Fibroblast of peridontal ligament (primary cell): ENCODE results near the gene SLC7A6.

Experiments
- DNase-seq: peaks from one replicate; pipeline ENCODE4 v3.0.0-alpha.2; 2010; ENCODE audit errors: extremely low read depth

Gene SLC7A6

DNA sequence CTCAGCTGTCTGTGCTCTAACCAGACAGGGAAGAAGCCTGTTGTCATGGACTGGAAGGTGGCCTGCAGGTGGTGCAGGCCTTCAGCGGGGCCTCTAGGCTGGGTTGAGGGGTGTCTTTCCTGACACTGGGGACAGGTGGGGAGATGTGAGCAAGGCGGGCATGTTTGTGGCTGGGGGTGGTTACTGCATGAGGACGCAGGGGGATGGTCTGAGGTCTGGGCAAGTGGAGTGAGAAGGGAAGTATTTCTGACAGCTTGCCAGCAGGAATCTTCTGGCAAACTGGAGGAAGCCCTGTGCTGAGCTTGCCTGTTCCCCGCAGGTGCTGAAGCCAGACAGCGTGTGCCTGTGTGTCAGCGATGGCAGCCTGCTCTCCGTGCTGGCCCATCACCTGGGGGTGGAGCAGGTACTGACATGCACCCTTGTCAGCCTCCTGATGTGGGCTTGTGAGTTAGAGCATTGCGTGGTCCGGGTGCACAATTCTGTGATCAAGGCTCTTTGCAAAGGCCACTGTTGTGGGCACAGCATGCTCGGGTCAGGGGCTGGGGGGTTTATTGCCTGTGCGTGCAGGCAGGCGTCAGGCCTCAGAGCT, 82.7 kb downstream of the SLC7A6 start:
- no peak for DNase-seq

DNA sequence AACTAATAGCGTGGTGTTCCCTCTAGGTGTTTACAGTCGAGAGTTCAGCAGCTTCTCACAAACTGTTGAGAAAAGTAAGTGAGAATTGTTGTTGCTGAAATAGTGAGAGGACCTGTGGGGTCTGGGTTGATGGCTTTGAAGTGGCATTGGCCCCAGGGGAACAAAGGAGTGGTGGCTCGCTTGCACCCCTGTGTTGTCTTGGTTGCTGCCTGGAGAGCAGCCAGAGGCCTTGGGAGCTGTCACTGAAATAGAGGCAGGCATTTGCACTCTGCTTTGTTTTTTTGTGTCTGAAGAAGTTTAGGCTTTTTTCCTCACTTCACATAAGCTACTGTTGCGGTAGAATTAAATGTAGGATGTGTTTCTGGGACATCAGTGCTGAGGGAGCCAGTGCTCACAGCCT, 83.3 kb downstream of the SLC7A6 start:
- no peak for DNase-seq

DNA sequence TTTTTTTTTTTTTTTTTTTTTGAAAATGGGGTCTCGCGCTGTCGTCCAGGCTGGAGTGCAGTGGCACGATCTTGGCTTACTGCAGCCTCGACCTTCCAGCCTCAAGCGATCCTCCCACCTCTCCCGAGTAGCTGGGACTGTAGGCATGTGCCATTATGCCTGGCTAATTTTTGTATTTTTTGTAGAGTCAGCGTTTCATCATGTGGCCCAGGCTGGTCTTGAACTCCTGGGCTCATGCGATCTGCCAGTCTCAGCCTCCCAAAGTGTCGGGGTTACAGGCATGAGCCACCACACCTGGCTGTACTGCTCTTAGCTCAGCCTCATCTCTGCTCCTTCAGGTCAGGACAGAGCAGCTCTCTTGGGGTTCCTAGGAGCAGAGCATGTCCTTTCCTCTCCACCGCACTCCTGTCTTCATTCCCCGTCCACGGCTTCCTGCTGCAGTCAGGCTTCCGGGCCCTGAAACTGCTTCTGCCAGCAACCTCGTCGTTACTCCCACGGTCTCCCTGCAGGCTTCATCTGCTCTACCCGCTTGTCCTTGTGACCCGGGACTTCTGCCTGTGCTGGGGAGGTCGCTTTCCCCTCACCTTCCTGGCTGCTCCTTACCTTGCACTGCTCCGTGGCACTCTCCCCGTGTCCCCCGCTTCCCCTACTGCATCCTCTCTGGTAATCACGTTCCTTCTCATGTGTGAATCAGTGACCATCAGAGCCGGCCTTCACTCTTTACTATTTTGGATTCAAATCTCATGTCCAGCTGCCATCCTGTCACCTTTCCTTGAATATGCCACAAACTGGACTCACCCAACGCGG, 84.5 kb downstream of the SLC7A6 start:
- DNase-seq, result no peak

DNA sequence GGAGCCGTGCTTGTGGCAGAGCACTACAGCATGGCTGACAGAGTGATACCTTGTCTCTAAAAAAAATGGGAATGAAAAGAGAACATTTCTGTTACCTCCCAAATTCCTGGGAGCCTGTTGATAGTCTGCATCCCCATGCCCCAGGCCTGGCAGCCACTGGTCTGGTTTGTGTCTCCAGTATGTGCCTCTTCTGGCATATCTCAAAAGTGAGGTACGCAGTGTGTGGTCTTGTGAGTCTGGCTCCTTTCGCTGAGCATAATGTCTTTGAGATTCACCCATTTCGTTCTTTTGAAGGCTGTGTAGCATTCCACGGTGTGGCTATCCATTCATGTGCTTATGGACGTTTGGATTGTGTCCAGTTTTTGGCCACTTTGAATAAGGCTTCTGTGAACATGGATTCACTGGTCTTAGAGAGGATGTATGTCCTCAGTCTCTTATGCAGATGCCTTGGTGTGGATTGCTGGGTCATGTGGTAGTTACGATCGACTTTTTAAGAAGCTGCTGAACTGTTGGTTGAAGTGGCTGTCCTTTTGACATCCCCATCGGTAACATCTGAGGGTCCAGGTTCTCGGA, 85.6 kb downstream of the SLC7A6 start:
- DNase-seq, result no peak

DNA sequence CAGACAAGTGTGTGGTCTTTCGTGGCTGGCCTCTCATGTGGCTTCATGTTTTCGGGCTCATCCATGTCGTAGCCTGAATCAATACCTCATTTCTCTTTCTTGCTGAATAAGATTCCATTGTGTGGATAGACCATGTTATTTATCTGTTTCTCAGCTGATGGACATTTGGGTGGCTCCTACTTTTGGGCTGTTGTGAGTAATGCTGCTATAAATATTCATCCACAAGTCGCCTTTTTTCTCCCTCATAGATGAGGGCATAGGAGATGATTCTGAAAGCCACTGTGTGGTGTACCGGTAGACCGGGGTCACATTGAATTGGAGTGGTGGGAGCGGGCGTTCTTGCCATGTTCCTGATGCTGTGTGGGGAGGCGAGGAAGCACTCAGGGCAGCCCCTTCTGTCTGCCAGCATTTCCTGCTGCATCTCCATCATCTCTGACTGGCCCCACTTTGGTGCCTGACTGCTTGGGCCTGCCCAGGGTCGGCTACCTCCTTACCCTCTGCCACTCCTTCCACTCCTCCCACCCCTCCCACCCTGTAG, 86.6 kb downstream of the SLC7A6 start:
- no peak for DNase-seq
